CD4-positive, alpha-beta T cell treated with Interleukin-6 at 100 ng/mL for 8 hours (primary cell): Measurements from ENCODE around the gene FRMD7.
"Not testable (repeated sequence)": the region's sequence is repeated elsewhere in the genome, so short reads cannot be mapped to it uniquely, and the experiment has no call there.

Source experiments
- DNase-seq: peaks from one replicate; pipeline ENCODE4 v3.0.0-alpha.2; 2020; ENCODE audit warnings: mixed read lengths, low spot score

The FRMD7 gene

GRCh38 chrX:132093239-132093860 lies 34.5 kb downstream of the FRMD7 start:
- no peak for DNase-seq

DNA sequence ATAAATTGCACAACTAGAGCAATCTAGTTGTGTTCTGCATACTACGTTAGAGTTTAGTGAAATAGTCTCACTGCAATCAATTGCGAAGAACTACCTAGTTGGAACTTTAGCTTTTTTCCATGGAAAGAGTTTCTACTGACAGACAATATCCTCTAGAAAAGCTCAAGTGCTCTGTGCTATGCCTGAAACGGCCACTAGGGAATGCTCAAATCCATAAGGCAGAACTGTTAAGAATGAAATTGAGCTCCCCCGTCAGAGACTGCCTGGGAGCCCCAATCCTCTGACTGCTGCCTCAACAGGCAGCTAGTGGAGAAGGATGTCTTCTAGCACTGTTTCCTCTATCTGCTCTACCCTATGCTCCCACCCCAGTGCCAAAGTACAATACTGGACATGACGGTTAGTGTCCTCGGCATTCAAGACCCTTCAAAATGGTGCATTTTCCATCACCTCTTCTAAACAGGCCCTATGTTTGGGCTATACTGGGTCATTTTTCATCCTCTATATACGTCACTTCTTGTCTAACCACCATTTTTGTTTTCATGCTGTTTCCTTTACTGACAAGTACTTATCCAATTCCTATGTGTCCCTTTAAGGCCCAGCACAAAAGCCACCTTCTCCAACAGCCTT lies 35.3 kb downstream of the FRMD7 start:
- DNase-seq = peak; percentile 40

GRCh38 chrX:132090403-132091159 lies 37.2 kb downstream of the FRMD7 start:
- DNase-seq = no peak

GRCh38 chrX:132088864-132089263 lies 39.0 kb downstream of the FRMD7 start:
- DNase-seq = no peak

- no peak for DNase-seq
Observed at GRCh38 chrX:132086672-132087071, 41.1 kb downstream of the FRMD7 start.

DNA sequence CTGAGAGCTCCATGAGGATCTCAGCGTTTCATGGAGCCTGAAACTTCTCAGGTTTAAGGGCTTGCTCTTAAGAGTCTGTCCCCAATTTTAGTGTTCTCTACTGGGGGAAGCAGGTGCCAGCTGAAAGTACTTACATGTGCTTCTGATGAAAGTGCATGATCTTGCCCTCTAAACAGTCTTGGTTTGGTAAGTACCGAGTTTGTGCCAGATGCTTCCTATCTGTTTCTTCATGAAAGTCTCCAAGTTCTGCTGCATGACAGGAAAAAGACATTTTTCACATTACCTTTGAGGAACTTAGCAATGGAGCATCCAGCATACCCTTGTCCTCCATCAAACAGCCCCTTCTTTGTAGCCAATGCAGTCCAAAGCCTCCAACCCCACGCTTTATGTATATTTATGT lies 42.0 kb downstream of the FRMD7 start:
- no peak for DNase-seq

- no peak for DNase-seq
Observed at GRCh38 chrX:132077912-132078311, 49.9 kb downstream of the FRMD7 start.

DNA sequence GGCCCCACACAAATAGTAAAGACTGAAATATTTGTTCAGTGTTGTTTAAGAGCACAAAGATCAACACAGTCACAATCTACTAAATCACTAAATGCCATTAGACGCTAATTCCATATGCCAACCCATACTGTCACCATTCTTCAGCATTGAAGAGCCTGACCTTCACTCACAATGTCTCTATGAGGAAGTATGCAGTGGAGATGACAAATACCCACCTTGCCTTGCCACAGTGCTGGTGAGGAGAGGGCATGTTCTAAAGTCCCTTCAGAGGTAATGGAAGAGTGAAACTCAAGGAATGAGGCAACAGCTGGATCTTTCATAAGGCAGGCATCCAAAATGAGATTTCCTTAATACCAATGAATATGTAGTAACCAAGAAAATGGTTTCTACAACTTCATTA lies 50.4 kb downstream of the FRMD7 start:
- DNase-seq = no peak

- no peak for DNase-seq
Observed at GRCh38 chrX:132071254-132071653, 56.6 kb downstream of the FRMD7 start.

DNA sequence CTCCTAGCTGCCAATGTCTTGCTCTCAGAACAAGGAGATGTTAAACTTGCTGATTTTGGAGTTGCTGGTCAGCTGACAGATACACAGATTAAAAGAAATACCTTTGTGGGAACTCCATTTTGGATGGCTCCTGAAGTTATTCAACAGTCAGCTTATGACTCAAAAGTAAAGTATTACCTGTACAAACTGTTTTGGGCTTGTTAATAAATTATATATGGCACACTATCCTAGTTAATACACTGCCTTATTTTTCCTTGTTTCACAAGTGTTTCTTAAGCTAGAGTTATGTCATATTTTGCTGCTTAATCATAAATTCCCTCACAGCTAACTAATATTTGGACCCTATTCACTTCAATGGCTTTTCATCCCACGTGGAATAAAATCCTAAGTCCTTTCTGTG lies 59.4 kb downstream of the FRMD7 start:
- DNase-seq = no peak

DNA sequence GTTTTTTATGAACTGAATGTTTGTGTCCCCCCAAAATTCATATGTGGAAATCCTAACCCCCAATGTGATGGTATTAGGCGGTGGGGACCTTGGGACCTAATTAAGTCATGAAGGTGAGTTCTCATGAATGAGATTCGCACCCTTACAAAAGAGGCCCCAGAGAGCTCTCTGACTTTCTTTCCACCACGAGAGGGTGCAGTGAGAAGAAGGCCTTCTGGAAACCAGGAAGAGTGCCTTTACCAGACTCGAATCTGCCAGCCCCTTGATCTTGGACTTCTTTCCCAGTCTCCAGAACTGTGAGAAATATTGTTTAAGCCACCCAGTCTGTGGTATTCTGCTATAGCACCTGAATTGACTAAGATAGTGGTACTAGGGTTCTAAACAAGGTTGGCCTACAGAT lies 64.0 kb downstream of the FRMD7 start:
- no peak for DNase-seq

DNA sequence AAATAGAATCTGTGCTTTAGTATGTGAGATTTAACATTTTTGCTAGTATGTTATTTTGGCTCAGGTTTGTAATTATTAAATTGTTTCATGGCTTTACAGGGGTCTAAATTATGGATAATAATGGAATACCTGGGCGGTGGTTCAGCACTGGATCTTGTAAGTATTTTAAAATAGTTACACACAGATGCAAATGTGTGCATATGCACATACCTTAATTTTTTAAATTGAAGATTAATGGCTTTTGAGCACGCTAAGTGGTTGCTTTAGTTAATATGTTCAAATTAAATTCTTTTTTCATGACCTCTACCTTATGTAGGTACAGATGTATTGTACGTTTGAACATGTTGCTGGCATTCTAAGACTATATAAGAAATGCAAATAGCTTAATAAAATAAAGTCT lies 64.5 kb downstream of the FRMD7 start:
- no peak for DNase-seq

DNA sequence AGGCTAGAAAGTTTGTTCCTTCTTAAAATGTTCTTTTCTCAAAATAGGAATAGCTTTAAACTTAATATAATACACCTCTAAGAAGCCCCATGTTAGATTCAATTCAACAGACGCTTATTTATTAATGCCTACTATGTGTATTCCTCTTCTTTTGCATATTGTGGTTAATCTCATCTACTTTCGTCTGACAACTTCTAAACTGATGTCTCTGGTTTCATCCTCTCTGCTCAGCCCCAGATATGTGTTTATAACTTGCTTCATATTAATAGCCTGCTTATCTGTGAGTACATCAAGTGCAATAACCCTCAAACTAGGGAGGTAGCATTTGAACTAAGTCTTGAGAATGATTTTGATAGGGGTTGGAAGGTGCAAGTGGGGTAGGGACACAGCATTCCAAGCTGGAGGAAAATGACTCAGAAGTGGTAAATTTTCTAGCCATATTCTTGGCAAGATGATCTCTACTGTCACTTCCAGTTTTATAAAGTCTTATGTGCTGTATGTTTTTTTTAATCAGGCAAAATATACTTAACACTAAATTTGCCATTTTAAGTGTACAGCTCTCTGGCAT lies 67.8 kb downstream of the FRMD7 start:
- DNase-seq = no peak

DNA sequence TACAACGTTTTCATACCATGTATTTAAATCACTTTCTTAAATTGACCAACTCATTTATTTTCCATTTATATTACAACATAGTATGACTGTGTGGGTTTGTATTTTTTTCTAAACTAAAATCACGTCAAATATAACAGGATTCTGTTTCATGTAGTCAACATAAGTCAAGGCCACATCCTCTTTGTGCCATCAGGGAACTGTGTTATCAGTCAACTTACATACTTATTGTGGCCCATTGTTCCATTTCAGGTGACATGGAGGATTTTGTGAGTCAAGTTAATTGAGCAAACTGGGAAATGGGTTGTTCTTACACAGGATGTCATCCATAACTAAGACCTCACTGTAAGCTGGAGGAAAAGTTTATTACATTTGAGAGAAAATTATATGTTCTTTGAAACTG lies 68.8 kb downstream of the FRMD7 start:
- DNase-seq = no peak

DNA sequence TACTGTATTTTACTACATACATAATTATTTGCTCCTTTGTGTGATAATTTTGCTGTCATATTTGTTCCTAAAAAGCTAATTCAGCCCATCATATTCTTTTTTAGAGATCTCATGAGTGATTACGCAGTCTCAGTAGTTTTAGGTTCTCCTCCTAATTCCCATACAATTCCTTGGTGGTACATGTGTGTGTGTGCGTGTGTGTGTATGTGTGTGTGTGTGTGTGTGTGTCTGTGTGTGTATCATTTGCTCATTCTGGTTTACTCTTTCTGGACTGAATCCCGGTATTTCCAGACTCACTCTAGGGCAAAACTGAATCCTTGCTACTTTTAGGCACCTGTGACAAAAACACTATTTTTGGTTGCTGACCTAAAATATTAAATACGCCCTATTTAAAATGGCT lies 69.8 kb downstream of the FRMD7 start:
- DNase-seq = no peak

GRCh38 chrX:132051778-132052177 lies 76.0 kb downstream of the FRMD7 start:
- DNase-seq = not testable (repeated sequence)

DNA sequence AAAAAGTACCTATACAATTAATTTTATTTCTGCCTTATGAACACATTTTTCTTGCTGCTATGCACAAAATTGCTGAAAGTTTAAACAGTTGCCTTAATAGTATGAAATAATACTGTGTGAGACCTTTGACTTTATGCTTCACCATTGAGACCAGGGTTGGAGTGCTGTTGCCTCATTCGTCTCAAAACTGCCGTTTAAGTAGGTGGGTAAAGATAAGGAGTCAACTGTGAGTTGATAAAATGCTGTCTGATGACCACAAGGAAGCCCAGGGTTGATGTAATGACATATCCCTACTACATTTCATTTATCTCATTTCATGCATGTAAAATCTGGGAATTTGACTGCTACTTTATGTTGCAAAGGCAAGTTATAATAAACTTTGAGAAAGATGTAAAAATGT lies 81.3 kb downstream of the FRMD7 start:
- no peak for DNase-seq

- DNase-seq = no peak
Observed at GRCh38 chrX:132045456-132045855, 82.4 kb downstream of the FRMD7 start.

GRCh38 chrX:132044953-132045352 lies 82.9 kb downstream of the FRMD7 start:
- DNase-seq = no peak

- no peak for DNase-seq
Observed at GRCh38 chrX:132043977-132044376, 83.8 kb downstream of the FRMD7 start.

DNA sequence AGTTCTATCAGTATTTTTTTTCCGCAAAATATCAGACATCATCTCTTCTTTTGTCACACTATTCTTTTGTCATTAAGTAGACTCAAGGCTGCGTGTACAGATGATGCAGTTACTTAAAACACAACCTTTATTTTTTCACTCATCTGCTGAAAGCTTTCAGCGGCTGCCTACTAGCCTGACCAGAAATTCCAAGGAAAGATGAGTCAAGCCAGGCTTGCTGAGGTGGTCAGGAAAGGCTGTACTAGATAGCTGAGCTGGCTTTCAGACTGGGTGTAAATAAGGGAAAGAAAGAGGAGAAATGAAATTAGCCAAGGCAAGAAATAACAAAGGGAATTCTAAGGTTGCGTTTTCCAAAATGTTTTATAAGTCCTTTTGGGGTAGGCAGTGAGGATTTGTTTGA lies 86.8 kb downstream of the FRMD7 start:
- DNase-seq = no peak

DNA sequence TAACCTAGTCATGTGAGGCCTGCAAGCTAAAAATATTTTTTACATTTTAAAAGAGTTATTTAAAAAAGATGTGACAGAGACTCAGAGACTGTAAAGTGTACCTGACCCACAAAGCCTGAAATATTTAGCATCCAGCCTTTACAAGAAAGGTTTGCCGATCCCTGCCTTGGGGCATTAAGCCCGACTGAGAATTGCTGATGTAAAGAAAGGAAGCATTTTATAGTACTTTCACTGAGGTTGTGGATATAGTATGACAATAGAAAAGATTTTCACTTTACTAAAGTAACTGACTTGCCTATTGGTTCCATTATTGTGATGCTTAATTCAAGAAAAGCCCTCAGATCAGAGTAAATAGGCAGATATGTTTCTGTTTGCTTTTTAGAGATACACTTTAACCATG lies 87.8 kb downstream of the FRMD7 start:
- no peak for DNase-seq

DNA sequence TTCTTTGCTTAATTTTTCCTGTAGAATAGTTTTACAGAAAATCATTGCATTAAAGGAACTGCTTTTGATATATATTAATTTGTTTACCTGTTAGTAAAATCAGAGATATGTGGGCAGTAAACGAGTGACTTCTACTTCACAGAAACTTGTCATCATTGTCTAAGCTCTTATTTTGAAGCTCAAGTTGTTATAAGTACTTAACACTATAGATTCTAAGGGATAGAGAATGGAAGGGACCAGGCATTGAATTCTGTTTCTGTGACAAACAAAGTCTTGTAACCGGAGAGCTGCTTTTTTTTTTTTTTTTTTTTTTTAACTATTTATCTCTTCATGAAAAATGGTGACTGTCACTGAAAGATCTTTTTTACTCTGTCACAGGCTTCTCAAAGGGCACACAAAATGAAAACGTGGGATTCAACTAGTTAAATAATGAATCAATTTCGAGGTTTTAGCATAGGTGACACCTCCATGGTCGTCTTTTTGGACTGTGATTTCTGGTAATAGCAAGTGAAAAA lies 90.3 kb downstream of the FRMD7 start:
- DNase-seq = no peak
